GM23338 (cell line): Measurements from ENCODE around the gene DDX49. TPM values are rescaled to one million over a fixed set of nuclear protein-coding genes. Genes with fewer than 3 reads are reported as not detected.

Experiments used
- ATAC-seq: fragments of 200-7000 bp; cut with Tn5 transposase; 3 replicates; pipeline ENCODE4 v1.9.1; 2020
- DNase-seq: peaks from one replicate; pipeline ENCODE4 v3.0.0-alpha.2; 2015; ENCODE audit warnings: low spot score
- H2AFZ ChIP-seq: fragments of 200-600 bp; sonication (generic); 2 replicates; pipeline ENCODE4 v1.8.0; 2016; ENCODE audit warnings: antibody characterized with exemption, mild to moderate bottlenecking, moderate library complexity
- H3F3A ChIP-seq: fragments of 200-600 bp; sonication (generic); replicated peaks from 2 replicates; pipeline ENCODE4 v1.8.0; 2017; ENCODE audit warnings: antibody characterized with exemption, mixed run types, low read depth
- H3K27ac ChIP-seq: fragments of 200-600 bp; sonication (generic); 2 replicates; pipeline ENCODE4 v1.6.1; 2016; ENCODE audit warnings: low read depth
- H3K27me3 ChIP-seq: fragments of 200-600 bp; sonication (generic); 2 replicates; pipeline ENCODE4 v1.8.0; 2016; ENCODE audit warnings: mild to moderate bottlenecking, mixed run types, moderate library complexity; ENCODE audit not compliant: insufficient read depth
- H3K36me3 ChIP-seq: fragments of 200-600 bp; sonication (generic); 2 replicates; pipeline ENCODE4 v1.8.0; 2016; ENCODE audit warnings: mild to moderate bottlenecking; ENCODE audit not compliant: insufficient read depth
- H3K4me1 ChIP-seq: fragments of 200-600 bp; sonication (generic); 2 replicates; pipeline ENCODE4 v1.8.0; 2016; ENCODE audit warnings: mild to moderate bottlenecking, moderate library complexity; ENCODE audit not compliant: insufficient read depth
- H3K4me2 ChIP-seq: fragments of 200-600 bp; sonication (generic); 2 replicates; pipeline ENCODE4 v1.7.1; 2017; ENCODE audit warnings: mixed run types
- H3K4me3 ChIP-seq: fragments of 200-600 bp; sonication (generic); 2 replicates; pipeline ENCODE4 v1.6.1; 2016; ENCODE audit warnings: mixed run types
- H3K79me2 ChIP-seq: fragments of 200-600 bp; sonication (generic); replicated peaks from 2 replicates; pipeline ENCODE4 v1.8.0; 2017; ENCODE audit warnings: mild to moderate bottlenecking; ENCODE audit not compliant: insufficient read depth
- H3K9me2 ChIP-seq: fragments of 200-600 bp; sonication (generic); 2 replicates; pipeline ENCODE4 v1.8.0; 2017; ENCODE audit not compliant: insufficient read depth
- H4K20me1 ChIP-seq: fragments of 200-600 bp; sonication (generic); replicated peaks from 2 replicates; pipeline ENCODE4 v1.8.0; 2017; ENCODE audit warnings: mild to moderate bottlenecking; ENCODE audit not compliant: insufficient read depth
- H3K27ac Mint-ChIP-seq: 2 replicates; pipeline ENCODE4 v1.8.0; 2020; ENCODE audit warnings: inconsistent platforms, mild to moderate bottlenecking, moderate library complexity, mixed read lengths
- H3K27me3 Mint-ChIP-seq: 3 replicates; pipeline ENCODE4 v1.8.0; 2022; ENCODE audit warnings: low read depth, mild to moderate bottlenecking, moderate library complexity, mixed read lengths, inconsistent platforms; ENCODE audit not compliant: insufficient read depth, poor library complexity
- H3K36me3 Mint-ChIP-seq: 3 replicates; pipeline ENCODE4 v1.8.0; 2021; ENCODE audit warnings: low read depth, mild to moderate bottlenecking, inconsistent platforms, moderate library complexity, mixed read lengths
- H3K4me1 Mint-ChIP-seq: 3 replicates; pipeline ENCODE4 v1.8.0; 2020; ENCODE audit warnings: mild to moderate bottlenecking, inconsistent platforms, mixed read lengths
- H3K4me3 Mint-ChIP-seq: 3 replicates; pipeline ENCODE4 v1.8.0; 2021; ENCODE audit warnings: moderate library complexity, mild to moderate bottlenecking, inconsistent platforms, mixed read lengths
- H3K9me3 Mint-ChIP-seq: 3 replicates; pipeline ENCODE4 v1.8.0; 2020; ENCODE audit warnings: moderate library complexity, mild to moderate bottlenecking, inconsistent platforms, mixed read lengths
- CREB1 ChIP-seq: fragments of 250-450 bp; sonication (Bioruptor Pico); IDR thresholded peaks from 2 replicates; pipeline ENCODE4 v1.5.0; 2020; ENCODE audit warnings: low read depth, mild to moderate bottlenecking, moderate library complexity
- CTCF ChIP-seq, 2 experiments: fragments of 200-600 bp in 1 of 2; sonication (generic) in 1 of 2; conservative IDR thresholded peaks; 2 replicates each; pipeline versions ENCODE4 v1.5.1 to v1.6.1; 2016 to 2017; ENCODE audit warnings: antibody characterized with exemption in 2 of 2, low read depth in 2 of 2, mild to moderate bottlenecking in 2 of 2, moderate library complexity in 1 of 2
- ETS1 ChIP-seq: IDR thresholded peaks from 2 replicates; pipeline ENCODE4 v1.6.1; 2016; ENCODE audit warnings: antibody characterized with exemption
- EZH2 ChIP-seq: fragments of 200-600 bp; sonication (generic); IDR thresholded peaks from one replicate; pipeline ENCODE4 v1.8.0; 2017; ENCODE audit warnings: antibody characterized with exemption, mild to moderate bottlenecking, low read depth; ENCODE audit not compliant: unreplicated experiment
- EZH2phosphoT487 ChIP-seq: fragments of 200-600 bp; sonication (generic); IDR thresholded peaks from one replicate; pipeline ENCODE4 v1.8.1; 2018; ENCODE audit warnings: antibody characterized with exemption; ENCODE audit not compliant: unreplicated experiment
- JUNB ChIP-seq: IDR thresholded peaks from one replicate; pipeline ENCODE4 v1.6.1; 2016; ENCODE audit warnings: antibody characterized with exemption; ENCODE audit not compliant: unreplicated experiment
- NANOG ChIP-seq: IDR thresholded peaks from 2 replicates; pipeline ENCODE4 v1.6.1; 2016; ENCODE audit warnings: antibody characterized with exemption, borderline replicate concordance
- POLR2AphosphoS5 ChIP-seq: IDR thresholded peaks from 2 replicates; pipeline ENCODE4 v1.6.1; 2016; ENCODE audit warnings: antibody characterized with exemption, low read depth
- REST ChIP-seq: IDR thresholded peaks from one replicate; pipeline ENCODE4 v1.6.1; 2018; ENCODE audit warnings: antibody characterized with exemption; ENCODE audit not compliant: unreplicated experiment
- STAT1 ChIP-seq: IDR thresholded peaks from one replicate; pipeline ENCODE4 v1.6.1; 2016; ENCODE audit warnings: antibody characterized with exemption; ENCODE audit not compliant: unreplicated experiment
- ZNF114 ChIP-seq: fragments of 250-450 bp; sonication (Bioruptor Pico); IDR thresholded peaks from 2 replicates; pipeline ENCODE4 v1.5.0; 2020; ENCODE audit warnings: mild to moderate bottlenecking, moderate library complexity
- ZNF331 ChIP-seq: fragments of 250-450 bp; sonication (Bioruptor Pico); IDR thresholded peaks from 2 replicates; pipeline ENCODE4 v1.5.0; 2020; ENCODE audit warnings: low read depth, mild to moderate bottlenecking, moderate library complexity
- ZNF462 ChIP-seq: fragments of 250-450 bp; sonication (Bioruptor Pico); IDR thresholded peaks from 2 replicates; pipeline ENCODE4 v1.5.0; 2020; ENCODE audit warnings: mild to moderate bottlenecking, moderate library complexity
- polyA plus RNA-seq: library from polyadenylated mRNA; unstranded; fragments of >200 nt; fragmentation: Nextera tagmentation; extraction: Ambion mirVana; gene quantifications from 2 replicates; pipeline ENCODE4 v1.2.1, GENCODE V29; 2016
- total RNA-seq: library from RNA; depleted of rRNA; stranded (reverse); fragments of >200 nt; shearing (Covaris generic); gene quantifications from 2 replicates; pipeline ENCODE4 v1.2.3, GENCODE V29; 2014

Gene DDX49
- total and polyA plus RNA-seq, 2 experiments from 2014 or later: 40.2 to 75.3 TPM

GRCh38 chr19:18951721-18952281 is 32.3 kb downstream of the DDX49 start:
- H3K36me3 Mint-ChIP-seq: peaks cover 4% of the 10 kb centered on the region; the same call in 2 of the 3 replicates
- TF ChIP-seq ZNF462 (CRISPR knock-in tag) (no peak), POLR2AphosphoS5 (no peak), ETS1 (no peak), CREB1 (CRISPR knock-in tag) (no peak), STAT1 (no peak), REST (no peak), CTCF (conservative IDR thresholded peaks at IDR 0.05; ENCODE audit: low read depth in 2 of 2) (no peak), ZNF331 (CRISPR knock-in tag) (no peak), EZH2 (no peak), EZH2phosphoT487 (no peak), JUNB (no peak), NANOG (no peak), ZNF114 (no peak)
- no peaks in the 10 kb centered on the region for H3K36me3 ChIP-seq
- no peaks in the 10 kb centered on the region for H3K79me2 ChIP-seq
- H3K4me1 Mint-ChIP-seq: no peaks in the 10 kb centered on the region
- H3K27ac ChIP-seq: no peak overlapping the region
- ATAC-seq: no peak
- DNase-seq: no peak
- no peak overlapping the region; the same call in 2 of the 3 replicates for H3K4me3 Mint-ChIP-seq
- no peak overlapping the region for H3K4me3 ChIP-seq
- H3K4me1 ChIP-seq: no peaks in the 10 kb centered on the region
- no peak overlapping the region; the same call in 1 of the 2 replicates for H3K27ac Mint-ChIP-seq
- no peaks in the 10 kb centered on the region for H3K27me3 ChIP-seq
- no peaks in the 10 kb centered on the region for H4K20me1 ChIP-seq
- no peaks in the 10 kb centered on the region for H3K9me2 ChIP-seq
- H3K9me3 Mint-ChIP-seq: peaks cover 4% of the 10 kb centered on the region; the same call in 1 of the 3 replicates
- no peak overlapping the region for H2AFZ ChIP-seq
- peaks cover 10% of the 10 kb centered on the region for H3K27me3 Mint-ChIP-seq
- H3F3A ChIP-seq: no peaks in the 10 kb centered on the region
- H3K4me2 ChIP-seq: no peak overlapping the region
